LoVo (cell line): ENCODE results near the gene GRM7.

Source experiments
- DNase-seq: peaks from one replicate; pipeline ENCODE4 v3.0.0-alpha.2; 2016; ENCODE audit warnings: low spot score

The GRM7 gene

DNA sequence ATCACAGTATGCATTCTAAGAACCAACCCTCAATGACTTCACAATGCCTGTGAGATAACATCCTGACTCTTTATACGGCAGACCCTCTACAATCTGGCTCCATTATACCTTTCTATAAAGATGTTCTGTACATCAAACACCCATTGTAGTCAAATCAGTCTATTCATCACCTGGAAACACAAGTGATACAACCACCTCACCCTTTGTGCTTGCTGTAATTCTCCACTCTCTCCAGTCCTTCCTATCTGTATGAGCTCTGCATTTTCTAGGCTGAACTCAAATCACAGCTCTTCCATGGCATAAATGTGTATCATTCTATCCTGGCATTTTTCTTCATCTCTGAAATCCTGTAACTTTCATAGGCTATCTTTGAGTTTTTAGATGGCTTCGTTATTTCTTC lies 539.4 kb downstream of the GRM7 start:
- DNase-seq: no peak

GRCh38 chr3:7401418-7401817 lies 540.5 kb downstream of the GRM7 start:
- no peak for DNase-seq

- DNase-seq: no peak
Observed at GRCh38 chr3:7407107-7407506, 546.2 kb downstream of the GRM7 start.

- DNase-seq: no peak
Observed at GRCh38 chr3:7410782-7411181, 549.9 kb downstream of the GRM7 start.

GRCh38 chr3:7421065-7421464 lies 560.1 kb downstream of the GRM7 start:
- no peak for DNase-seq

DNA sequence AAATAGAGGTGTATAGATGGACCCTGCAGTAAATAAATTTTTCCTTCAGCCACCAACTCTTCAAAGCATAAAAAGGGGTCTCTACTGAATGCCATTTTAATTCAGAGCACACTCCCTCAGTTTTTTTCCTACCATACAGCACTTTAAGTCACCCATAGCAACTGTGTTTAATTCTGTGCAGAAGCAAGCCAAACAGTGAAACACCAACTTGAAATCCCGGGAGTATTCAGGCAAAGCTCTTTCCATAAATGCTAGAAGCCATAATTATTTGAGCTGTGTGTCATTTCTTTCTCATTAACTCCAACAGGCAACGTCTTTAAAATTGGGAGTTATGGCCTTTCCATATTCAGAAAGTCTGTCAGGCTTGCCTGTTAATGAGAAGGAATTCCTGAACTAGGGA lies 562.1 kb downstream of the GRM7 start:
- no peak for DNase-seq

DNA sequence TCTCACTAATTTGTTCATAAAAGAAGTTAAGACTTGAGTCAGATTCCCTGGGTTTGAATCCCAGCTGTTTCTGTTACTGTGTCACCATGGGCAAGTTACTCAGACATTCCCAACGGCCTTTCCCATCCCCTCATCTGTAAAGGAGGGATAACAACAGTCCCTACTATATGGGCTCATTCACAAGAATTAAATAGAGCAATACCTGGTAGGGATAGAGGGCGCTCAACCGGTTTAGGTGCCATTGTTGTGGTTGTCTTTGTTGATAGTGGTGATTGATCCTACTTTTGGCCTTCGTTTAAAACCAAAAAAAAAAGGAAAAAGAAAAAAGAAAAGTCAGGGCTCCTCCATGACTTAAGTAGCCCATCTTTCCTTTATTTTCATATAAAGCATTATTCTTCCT lies 563.1 kb downstream of the GRM7 start:
- DNase-seq: no peak

DNA sequence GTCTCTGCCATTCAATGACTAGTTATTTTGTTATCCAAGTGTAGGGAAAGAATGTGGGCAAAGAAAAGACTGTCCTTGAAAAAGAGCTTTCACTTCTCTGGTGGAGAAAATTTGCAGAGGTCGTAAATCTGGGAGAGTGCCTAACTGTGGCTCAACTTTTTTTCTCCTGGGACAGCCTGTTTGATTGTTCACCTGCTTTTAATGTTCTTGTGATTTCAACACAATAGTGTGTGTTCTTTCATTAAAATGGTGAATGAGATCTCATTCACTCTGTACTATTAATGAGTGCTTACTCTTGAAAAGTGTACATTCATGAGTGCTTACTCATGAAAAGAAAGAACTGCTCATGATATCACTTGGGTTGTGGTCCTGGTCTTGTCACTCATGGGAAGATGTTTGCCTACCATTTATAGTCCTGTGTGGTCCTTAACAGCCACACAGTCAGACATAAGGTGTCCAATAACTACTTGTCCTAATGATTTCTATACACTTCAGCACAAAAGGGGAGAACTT lies 567.3 kb downstream of the GRM7 start:
- DNase-seq: no peak

GRCh38 chr3:7432610-7433009 lies 571.7 kb downstream of the GRM7 start:
- DNase-seq: no peak

- no peak for DNase-seq
Observed at GRCh38 chr3:7433073-7433472, 572.2 kb downstream of the GRM7 start.

DNA sequence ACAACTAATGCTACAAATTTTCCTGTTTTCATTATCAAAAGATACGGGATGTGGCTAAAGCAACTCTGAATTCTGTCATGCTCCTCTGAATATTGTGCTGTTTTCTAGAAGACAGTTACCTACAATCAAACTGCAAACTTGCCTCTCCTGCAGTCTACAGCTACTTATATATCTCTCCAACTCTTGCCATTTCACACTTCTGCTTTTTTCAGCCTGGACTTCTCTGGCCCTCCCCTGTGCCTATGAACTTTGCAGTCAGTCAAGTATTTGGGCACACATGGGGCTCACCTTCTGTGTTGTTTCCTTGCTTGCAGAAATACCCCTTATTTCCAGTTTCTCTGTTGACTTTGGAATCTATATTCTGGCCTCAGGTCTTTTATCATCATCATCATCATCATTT lies 575.6 kb downstream of the GRM7 start:
- no peak for DNase-seq

GRCh38 chr3:7437231-7437630 lies 576.3 kb downstream of the GRM7 start:
- no peak for DNase-seq

DNA sequence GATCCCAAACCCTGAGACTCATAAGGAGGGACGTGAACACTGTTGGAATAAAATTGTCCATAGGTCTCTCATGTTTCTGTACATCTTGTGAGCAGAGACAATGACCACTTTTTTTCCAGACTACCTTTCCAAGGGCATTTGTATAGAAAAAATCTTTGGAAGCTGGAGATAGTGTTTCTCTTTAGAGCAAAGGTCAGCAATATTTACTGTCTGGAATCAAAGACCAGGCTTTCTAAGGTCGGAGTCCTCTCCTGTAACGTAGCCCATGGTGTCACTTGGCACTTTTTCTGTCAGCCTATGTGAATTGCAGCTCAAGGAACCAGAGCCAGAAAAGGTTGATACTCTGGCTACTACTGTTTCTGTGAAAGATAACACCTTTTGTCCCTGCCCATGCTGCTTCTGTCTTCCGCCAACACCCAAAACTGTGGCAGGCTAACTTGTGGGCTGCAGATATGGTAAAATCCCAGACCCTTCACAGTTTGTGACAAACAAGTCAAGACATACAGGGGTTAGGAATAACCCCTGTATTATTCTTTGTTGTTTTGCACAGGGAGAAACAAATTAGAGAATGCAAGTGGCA lies 578.3 kb downstream of the GRM7 start:
- no peak for DNase-seq

DNA sequence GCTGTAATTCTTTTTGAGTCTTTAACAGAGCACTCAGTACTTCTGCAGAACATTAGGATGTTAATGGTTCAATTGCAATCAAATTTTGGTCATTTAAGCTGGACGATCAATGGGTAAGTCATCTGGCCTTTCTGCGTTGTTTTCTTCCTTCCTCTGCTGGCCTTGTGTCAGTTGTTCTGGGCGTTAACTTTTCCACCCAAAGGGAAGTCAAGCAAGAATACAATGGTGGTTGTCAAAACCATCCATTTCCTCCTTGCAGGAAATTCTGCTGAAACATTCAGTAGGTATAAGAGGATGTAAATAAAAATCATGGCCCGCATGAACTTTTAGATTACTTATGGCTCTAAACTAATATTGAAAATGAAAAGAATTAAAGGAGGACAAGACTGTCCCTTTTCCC lies 584.0 kb downstream of the GRM7 start:
- no peak for DNase-seq

GRCh38 chr3:7445331-7445730 lies 584.4 kb downstream of the GRM7 start:
- no peak for DNase-seq

- no peak for DNase-seq
Observed at GRCh38 chr3:7447197-7447769, 586.4 kb downstream of the GRM7 start.

DNA sequence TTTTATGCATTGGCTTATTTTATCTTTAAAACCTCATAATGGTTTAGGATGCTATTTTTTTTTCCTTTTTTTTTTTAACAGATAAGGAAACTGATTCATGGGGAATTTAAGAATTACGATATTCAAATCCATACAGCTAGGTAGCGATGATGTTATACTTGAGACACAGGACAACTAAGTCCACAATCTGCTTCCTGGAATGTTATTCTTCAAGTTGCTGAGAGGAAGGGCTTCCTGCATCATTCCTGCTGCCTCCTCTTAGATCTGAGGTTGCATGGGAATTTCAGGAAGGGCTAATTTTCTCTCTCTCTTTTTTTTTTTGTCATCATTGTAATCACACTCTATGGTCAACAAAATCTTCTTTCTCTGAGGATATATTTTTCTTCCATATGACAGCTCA lies 595.5 kb downstream of the GRM7 start:
- DNase-seq: no peak

DNA sequence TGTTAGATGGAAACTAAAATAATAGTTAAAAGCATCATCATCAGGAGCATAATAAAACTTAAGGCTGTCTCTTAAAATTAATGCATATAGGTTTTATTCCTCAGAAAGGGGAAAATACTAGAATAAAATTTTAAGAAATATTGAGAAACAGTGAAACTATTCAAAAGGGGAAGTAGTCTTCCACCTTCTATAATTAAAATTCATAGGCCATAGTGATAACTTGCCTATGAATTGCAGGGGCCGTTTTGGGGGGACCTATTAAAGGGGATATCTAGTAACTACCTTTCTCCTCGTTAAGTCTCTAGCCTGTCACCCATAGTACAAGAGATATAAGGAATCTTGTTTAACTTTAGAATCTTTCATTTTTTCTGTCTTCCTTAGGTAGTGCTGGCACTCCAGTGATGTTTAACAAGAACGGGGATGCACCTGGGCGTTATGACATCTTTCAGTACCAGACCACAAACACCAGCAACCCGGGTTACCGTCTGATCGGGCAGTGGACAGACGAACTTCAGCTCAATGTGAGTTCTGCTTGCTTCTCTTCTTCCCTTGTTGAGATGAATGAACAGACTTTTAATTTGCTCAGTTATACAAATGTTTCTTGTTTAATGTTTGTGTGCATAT lies 600.4 kb downstream of the GRM7 start:
- DNase-seq: no peak

GRCh38 chr3:7469866-7470265 lies 609.0 kb downstream of the GRM7 start:
- no peak for DNase-seq

DNA sequence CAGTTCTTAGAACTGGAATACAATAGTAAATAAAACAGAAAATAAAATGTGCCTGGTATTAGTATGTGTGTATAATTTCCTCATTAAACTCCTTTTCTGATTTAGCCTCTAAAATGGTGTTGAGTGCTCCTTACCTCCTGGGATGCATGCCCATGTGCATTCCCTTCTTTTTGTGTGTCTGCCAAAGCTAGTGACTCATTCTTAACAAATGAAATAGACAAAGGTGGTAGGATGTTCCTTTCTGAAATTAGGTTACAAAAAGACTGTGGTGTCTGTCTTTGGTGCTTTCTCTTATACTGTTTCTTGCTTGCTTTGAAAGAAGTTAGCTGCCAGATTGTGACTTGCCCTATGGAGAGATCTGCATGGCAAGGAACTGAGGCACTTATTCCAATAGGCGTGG lies 623.7 kb downstream of the GRM7 start:
- DNase-seq: no peak

GRCh38 chr3:7487763-7488162 lies 626.8 kb downstream of the GRM7 start:
- no peak for DNase-seq

GRCh38 chr3:7489417-7489816 lies 628.5 kb downstream of the GRM7 start:
- no peak for DNase-seq

GRCh38 chr3:7498715-7499114 lies 637.8 kb downstream of the GRM7 start:
- DNase-seq: no peak

DNA sequence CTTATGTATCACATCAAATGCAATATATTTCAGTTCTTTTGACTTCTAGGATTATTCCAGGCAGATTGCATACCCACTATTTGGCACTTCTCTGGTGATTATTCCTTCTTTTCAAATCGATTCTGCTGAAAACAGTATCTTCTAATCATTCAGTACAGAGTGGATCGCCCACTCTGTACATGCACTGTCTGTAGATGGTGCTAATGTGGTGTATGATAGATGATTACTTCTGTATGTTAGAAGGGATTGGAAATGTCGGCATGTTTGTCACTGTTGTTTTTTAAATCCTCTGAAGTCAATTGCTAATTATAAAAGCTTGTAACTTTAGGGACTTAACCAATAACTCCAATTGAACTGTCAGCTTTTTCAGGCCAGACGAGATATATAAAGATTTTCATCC lies 642.5 kb downstream of the GRM7 start:
- no peak for DNase-seq
